ENCODE results near the gene MAP3K10. TPM values are rescaled to one million over a fixed set of nuclear protein-coding genes. Genes with fewer than 3 reads are reported as not detected.
"Not testable (repeated sequence)": the region's sequence is repeated elsewhere in the genome, so short reads cannot be mapped to it uniquely, and the experiment has no call there.

Gene MAP3K10
- total RNA-seq, 3 donors from 2014 or later, result 11.0 to 23.3 (median 12.2) TPM

GRCh38 chr19:40165362-40165937 is 25.8 kb upstream of the MAP3K10 start:
- peak in 2 of 3 donors; percentile 65 to 68 for DNase-seq
- Histone ChIP-seq H3K36me3 (ENCODE audit: low read depth) (no peaks in the 10 kb centered on the region), H3K4me1 (ENCODE audit: low read depth) (no peaks in the 10 kb centered on the region), H3K9me3 (no peaks in the 10 kb centered on the region), H3K4me3 (no peak overlapping the region)
- TF ChIP-seq CTCF (IDR thresholded peaks at IDR 0.05), result peak; percentile 29
- peak; percentile 75 for ATAC-seq
- intact Hi-C loops (cut with DNase I, micrococcal nuclease), result no loop called here

GRCh38 chr19:40169482-40170302 is 21.5 kb upstream of the MAP3K10 start:
- H3K4me3 ChIP-seq; DNase-seq; ATAC-seq; H3K9me3 ChIP-seq; H3K4me1 ChIP-seq (ENCODE audit: low read depth); intact Hi-C loops (cut with DNase I, micrococcal nuclease); H3K36me3 ChIP-seq (ENCODE audit: low read depth): not testable (repeated sequence)

- H3K4me1 ChIP-seq (ENCODE audit: low read depth); H3K4me3 ChIP-seq; H3K36me3 ChIP-seq (ENCODE audit: low read depth); intact Hi-C loops (cut with DNase I, micrococcal nuclease); DNase-seq; ATAC-seq; H3K9me3 ChIP-seq: not testable (repeated sequence)
These were observed 20.8 kb upstream of the MAP3K10 start for GRCh38 chr19:40170303-40170989.

DNA sequence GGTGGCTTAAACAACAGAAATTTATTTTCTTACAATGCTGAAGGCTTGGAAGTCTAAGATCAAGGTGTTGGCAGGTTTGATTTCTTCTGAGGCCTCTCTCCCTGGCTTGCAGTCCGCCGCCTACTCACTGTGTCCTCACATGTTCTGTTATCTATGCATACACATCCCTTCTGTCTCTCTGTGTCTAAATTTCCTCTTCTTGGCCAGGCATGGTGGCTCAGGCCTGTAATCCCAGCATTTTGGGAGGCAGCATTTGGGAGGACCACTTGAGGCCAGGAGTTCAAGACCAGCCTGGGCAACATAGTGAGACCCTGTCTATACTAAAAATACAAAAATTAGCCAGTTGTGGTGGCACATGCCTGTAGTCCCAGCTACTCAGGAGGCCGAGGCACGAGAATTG is 19.9 kb upstream of the MAP3K10 start:
- intact Hi-C loops (cut with DNase I, micrococcal nuclease); ATAC-seq; DNase-seq: not testable (repeated sequence)

GRCh38 chr19:40174092-40174491 is 17.1 kb upstream of the MAP3K10 start:
- TF ChIP-seq CTCF (IDR thresholded peaks at IDR 0.05), result no peak
- H3K36me3 ChIP-seq (ENCODE audit: low read depth), result no peaks in the 10 kb centered on the region
- DNase-seq, result no peak
- no peak for ATAC-seq
- intact Hi-C loops (cut with DNase I, micrococcal nuclease), result no loop called here
- H3K9me3 ChIP-seq, result no peaks in the 10 kb centered on the region
- H3K4me1 ChIP-seq (ENCODE audit: low read depth), result no peaks in the 10 kb centered on the region
- H3K4me3 ChIP-seq, result no peak overlapping the region

More for the DNA sequence above, 19.9 kb upstream of the MAP3K10 start:
- H3K36me3 ChIP-seq (ENCODE audit: low read depth); H3K4me3 ChIP-seq; H3K4me1 ChIP-seq (ENCODE audit: low read depth); H3K9me3 ChIP-seq: not testable (repeated sequence)

- ATAC-seq (no peak), DNase-seq (no peak)
- TF ChIP-seq CTCF (IDR thresholded peaks at IDR 0.05), result no peak
- Histone ChIP-seq H3K36me3 (ENCODE audit: low read depth) (no peaks in the 10 kb centered on the region), H3K4me1 (ENCODE audit: low read depth) (no peaks in the 10 kb centered on the region), H3K9me3 (no peaks in the 10 kb centered on the region), H3K4me3 (no peak overlapping the region)
- intact Hi-C loops (cut with DNase I, micrococcal nuclease), result no loop called here
These were observed 15.4 kb upstream of the MAP3K10 start for GRCh38 chr19:40175820-40176219.

Measured in mucosa of descending colon (tissue), 3 donors.